Left ventricle myocardium inferior (tissue), 1 donor: ENCODE measurements around the gene PDZD2. TPM values are rescaled to one million over a fixed set of nuclear protein-coding genes. Genes with fewer than 3 reads are reported as not detected.

Experiments
- DNase-seq: peaks from one replicate; pipeline ENCODE4 v3.0.0-alpha.2; 2020
- H3K27ac ChIP-seq: fragments of 200-600 bp; replicated peaks from 2 replicates; pipeline ENCODE4 v1.8.0; 2021
- H3K27me3 ChIP-seq: fragments of 200-600 bp; 2 replicates; pipeline ENCODE4 v1.8.0; 2021; ENCODE audit warnings: low read depth
- H3K36me3 ChIP-seq: fragments of 200-600 bp; 2 replicates; pipeline ENCODE4 v1.8.0; 2021
- H3K4me1 ChIP-seq: fragments of 200-600 bp; 2 replicates; pipeline ENCODE4 v1.8.0; 2021
- H3K4me3 ChIP-seq: fragments of 200-600 bp; 2 replicates; pipeline ENCODE4 v1.8.0; 2021; ENCODE audit warnings: mild to moderate bottlenecking, moderate library complexity
- H3K9me3 ChIP-seq: fragments of 200-600 bp; replicated peaks from 2 replicates; pipeline ENCODE4 v1.8.0; 2021
- intact Hi-C: fragments of 100-400 bp; cut with micrococcal nuclease; formaldehyde crosslinking; loops from one replicate; pipeline ENCODE4 v1.11.0; 2022
- total RNA-seq: library from RNA; stranded (reverse); fragmentation: NEBNext Ultra II Directional; extraction: Animal tissue kit (Norgen Biotek cat#: 25700); gene quantifications from one replicate; pipeline ENCODE4 v1.2.1, GENCODE V29; 2021
- TF ChIP-seq, protein P1 (sequence below): fragments of 200-600 bp; IDR thresholded peaks from 2 replicates; pipeline ENCODE4 v1.8.0; 2021; ENCODE audit warnings: antibody characterized with exemption, mild to moderate bottlenecking, borderline replicate concordance
- donor health status: DM: no; HTN: yes; CAD: no; lungs with severe emphysema.

The PDZD2 gene
- total RNA-seq, 1 donor from 2014 or later, result 120 TPM

- DNase-seq, result no peak
- TF ChIP-seq, protein P1, sequence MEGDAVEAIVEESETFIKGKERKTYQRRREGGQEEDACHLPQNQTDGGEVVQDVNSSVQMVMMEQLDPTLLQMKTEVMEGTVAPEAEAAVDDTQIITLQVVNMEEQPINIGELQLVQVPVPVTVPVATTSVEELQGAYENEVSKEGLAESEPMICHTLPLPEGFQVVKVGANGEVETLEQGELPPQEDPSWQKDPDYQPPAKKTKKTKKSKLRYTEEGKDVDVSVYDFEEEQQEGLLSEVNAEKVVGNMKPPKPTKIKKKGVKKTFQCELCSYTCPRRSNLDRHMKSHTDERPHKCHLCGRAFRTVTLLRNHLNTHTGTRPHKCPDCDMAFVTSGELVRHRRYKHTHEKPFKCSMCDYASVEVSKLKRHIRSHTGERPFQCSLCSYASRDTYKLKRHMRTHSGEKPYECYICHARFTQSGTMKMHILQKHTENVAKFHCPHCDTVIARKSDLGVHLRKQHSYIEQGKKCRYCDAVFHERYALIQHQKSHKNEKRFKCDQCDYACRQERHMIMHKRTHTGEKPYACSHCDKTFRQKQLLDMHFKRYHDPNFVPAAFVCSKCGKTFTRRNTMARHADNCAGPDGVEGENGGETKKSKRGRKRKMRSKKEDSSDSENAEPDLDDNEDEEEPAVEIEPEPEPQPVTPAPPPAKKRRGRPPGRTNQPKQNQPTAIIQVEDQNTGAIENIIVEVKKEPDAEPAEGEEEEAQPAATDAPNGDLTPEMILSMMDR, result no peak
- Histone ChIP-seq H3K4me1 (peaks cover 14% of the 10 kb centered on the region), H3K36me3 (no peaks in the 10 kb centered on the region), H3K9me3 (no peaks in the 10 kb centered on the region), H3K4me3 (no peak overlapping the region), H3K27ac (no peak overlapping the region), H3K27me3 (no peaks in the 10 kb centered on the region)
- intact Hi-C loops, result no loop called here
Measured at GRCh38 chr5:31909073-31909472, 270.1 kb downstream of the PDZD2 start.

GRCh38 chr5:31911291-31912265, 272.6 kb downstream of the PDZD2 start:
- Histone ChIP-seq H3K36me3 (no peaks in the 10 kb centered on the region), H3K27me3 (no peaks in the 10 kb centered on the region), H3K4me3 (no peak overlapping the region), H3K4me1 (peaks cover 34% of the 10 kb centered on the region), H3K9me3 (no peaks in the 10 kb centered on the region), H3K27ac (no peak overlapping the region)
- DNase-seq, result no peak
- TF ChIP-seq, protein P1, result no peak
- intact Hi-C loops, result no loop called here

DNA sequence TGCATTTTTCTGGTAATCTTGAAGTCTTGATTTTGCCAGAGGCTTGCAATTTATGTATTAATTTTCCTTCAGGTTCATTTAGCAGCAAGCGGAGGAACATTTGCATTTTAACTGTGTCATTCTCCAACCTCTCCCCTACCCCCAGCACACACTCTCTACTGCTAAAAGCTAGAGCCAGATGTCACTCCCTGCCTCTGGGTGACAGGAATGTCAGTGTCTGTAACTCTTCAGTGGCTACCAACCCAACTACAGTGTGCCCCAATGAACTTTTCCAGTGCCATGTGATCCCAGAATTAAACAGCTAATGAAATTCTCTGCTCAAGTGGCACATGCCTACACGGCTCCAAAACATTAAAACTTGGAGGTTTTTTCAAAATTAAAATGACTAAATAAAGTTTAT, 274.9 kb downstream of the PDZD2 start:
- Histone ChIP-seq H3K27ac (no peak overlapping the region), H3K9me3 (no peaks in the 10 kb centered on the region), H3K4me1 (peaks cover 49% of the 10 kb centered on the region), H3K27me3 (no peaks in the 10 kb centered on the region), H3K36me3 (no peaks in the 10 kb centered on the region), H3K4me3 (no peak overlapping the region)
- TF ChIP-seq, protein P1, result no peak
- intact Hi-C loops, result no loop called here
- DNase-seq, result no peak

DNA sequence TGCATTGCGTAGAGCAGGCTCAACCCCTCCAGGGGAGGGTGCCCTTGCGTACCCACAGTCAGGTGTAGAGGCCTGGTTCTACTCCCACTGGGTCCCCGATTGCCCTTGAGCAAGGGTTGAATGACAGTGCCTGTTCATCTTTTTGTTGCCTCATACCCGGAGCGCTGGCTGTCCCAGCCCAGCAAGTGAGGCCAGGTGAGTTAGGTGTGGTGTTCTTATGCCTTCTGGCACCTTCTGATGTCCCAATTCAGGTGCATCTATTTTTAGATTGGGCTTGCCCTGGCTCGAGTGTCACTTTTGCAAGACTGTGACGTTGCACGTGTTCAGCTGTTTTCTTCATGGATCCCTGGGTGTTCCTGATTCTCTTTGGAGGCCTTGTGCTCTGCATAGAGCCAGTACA, 277.4 kb downstream of the PDZD2 start:
- intact Hi-C loops, result no loop called here
- no peaks in the 10 kb centered on the region for H3K27me3 ChIP-seq
- TF ChIP-seq, protein P1, result no peak
- no peaks in the 10 kb centered on the region for H3K9me3 ChIP-seq
- no peaks in the 10 kb centered on the region for H3K36me3 ChIP-seq
- no peak overlapping the region for H3K27ac ChIP-seq
- H3K4me3 ChIP-seq, result no peak overlapping the region
- DNase-seq, result no peak
- H3K4me1 ChIP-seq, result peaks cover 56% of the 10 kb centered on the region

DNA sequence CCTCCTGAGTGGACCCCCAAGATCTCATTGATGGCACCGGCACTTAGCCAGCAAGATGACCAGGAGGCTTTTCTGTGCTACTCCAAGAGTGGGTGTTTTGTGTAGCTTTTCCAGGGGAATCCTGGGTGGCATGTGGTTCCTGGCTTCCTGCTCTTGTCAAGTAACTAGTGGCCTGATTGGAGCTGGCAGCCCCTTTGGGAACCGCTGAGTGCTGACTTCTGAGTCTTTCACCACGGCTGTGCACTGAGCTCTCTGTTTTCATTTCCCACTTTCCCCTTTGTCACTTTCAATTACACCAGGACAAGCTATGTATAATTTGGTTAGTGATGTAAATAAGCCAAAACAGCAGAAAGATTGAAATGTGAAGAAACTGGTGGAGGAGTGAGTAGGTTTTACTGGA, 279.8 kb downstream of the PDZD2 start:
- Histone ChIP-seq H3K27ac (no peak overlapping the region), H3K27me3 (no peaks in the 10 kb centered on the region), H3K4me1 (peaks cover 55% of the 10 kb centered on the region), H3K4me3 (no peak overlapping the region), H3K36me3 (no peaks in the 10 kb centered on the region), H3K9me3 (no peaks in the 10 kb centered on the region)
- no peak for DNase-seq
- intact Hi-C loops, result no loop called here
- TF ChIP-seq, protein P1, result no peak
